SIG-M5 treated with dmso at 0.1 percent for 504 hours (cell line): Measurements from ENCODE around the gene DHX58.

ENCODE experiments used
- DNase-seq: peaks from one replicate; lab custom pipeline; 2025; ENCODE audit not compliant: unreplicated experiment; lab: John Stamatoyannopoulos, UW

Gene DHX58

DNA sequence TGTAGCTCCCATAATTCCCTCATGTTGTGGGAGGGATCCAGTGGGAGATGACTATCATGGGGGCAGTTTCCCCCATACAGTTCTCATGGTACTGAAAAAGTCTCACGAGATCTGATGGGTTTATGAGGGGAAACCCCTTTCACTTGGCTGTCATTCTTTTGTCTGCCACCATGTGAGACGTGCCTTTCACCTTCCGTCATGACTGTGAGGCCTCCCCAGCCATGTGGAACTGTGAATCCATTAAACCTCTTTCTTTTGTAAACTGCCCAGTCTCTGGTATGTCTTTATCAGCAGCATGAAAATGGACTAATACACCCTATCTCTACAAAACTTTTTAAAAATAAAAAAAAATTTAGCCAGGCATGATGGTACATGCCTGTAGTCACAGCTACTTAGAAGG, 55.9 kb downstream of the DHX58 start:
- DNase-seq: no peak

DNA sequence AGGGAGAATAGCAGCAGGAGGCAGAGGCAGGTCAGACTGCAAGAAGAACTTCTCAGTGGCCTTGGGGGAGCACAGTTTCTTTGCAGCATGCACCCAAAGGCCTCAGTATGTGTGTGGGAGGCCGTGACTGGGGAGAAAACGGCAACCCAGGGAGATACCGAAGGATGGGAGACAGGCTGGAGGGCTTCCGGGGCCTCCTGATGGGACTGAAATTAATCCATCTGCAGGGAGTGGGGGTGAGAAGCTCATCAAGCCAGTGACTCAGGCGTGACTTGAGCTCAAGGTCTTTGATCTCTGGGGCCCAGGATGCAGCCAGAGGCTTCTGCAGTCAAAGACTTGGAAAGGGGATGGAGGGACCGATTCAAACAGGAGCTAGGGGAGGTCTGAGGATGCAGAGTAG, 57.0 kb downstream of the DHX58 start:
- no peak for DNase-seq

DNA sequence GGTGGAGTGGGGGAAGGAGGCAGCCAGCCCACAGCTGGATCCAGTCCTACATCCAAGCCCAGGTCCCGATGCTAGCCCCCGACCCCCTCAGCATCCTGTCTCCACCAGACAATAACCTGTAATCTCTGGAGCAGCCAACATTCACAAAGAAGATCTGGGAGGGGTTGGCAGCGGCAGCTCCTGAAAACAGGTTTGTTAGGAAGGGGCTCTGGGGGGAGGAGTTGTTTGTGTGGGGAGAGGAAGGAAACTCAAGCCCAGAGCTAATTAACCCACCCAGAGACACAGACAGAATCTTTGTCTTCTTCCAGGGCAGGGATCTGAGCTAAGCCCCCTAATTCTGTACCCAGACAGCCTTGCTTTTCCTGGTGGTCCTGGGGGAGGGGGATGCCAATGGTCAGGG, 57.5 kb downstream of the DHX58 start:
- DNase-seq: no peak

DNA sequence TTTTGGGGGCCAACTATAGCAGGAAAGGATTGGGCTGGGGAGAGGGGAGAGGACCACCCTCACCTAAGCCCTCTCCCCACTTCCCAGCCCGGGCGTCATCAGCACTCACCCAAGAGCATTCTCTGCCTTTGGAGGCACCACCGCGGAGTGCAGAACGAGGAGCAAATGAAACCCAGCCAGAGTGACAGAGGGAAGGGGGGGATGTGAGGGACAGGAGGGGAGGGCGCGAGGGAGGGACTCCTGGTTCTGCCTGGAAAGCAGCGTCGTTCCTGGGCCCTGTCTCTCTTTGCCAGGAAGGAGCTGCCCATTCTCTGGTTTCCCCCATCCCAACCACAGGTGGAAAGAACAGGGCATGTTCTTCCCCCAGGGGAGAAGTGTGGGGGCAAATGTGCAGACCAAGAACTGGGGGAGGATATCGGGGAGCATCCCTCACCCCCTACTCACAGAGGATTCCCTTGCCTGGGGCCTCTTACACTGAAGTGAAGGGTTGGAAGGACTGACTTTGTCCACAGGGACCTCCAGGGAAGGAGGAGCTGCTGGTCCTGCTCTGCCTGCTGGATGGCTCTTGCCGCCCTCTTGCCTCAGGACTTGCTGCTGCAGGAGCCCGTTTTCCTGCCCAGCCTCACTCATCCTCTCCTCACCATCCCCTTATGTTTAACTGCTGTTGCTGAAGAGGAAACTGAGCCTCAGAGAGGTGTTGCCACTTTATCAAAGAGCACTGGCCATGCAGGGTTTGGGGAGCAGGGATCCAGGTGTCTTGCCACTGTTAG, 58.6 kb downstream of the DHX58 start:
- DNase-seq: no peak

DNA sequence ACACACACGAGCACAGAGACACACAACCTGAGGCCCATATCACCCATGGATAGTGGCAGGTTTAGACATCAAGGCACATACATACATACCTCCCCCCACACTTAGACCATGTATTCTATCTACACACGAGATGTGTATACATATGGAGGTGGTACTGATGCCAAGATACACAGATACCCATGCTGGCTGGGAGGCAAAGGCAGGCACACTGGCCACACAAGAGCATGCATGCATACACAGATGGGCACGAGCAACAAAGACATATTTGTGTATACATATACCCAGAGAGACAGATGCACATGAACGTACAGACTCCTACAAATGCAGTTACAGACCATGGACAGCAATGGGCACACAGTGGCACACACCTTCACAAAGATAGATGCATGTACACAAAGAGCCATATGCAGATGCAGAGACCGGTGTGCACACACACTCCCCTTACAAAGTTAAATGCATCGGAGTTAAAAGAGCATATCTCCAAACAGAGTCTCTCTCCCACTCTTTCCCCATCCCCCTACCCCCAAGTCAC, 60.1 kb downstream of the DHX58 start:
- no peak for DNase-seq

DNA sequence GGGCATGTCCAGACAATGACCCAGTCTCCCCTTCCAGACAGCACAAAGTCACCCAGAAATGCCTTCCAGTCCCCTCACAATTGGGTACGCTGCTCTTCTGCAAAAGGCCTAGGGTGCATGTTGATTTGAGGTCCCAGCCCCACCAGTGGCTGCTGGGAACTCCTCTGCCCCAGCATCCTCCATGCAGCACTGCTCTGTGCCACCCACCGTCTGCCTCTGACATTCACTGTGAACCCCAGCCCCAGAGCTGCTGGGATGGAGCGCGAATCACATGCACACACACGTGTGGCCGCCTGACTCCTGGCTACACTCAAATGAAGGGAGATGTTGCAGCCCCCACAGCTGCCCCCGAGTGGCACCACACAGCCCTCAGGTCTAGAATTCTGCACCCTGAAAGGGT, 60.9 kb downstream of the DHX58 start:
- no peak for DNase-seq
